Nephron progenitor cell (in vitro differentiated cells): ENCODE measurements around the gene TRAPPC2.

Source experiments
- DNase-seq: peaks from one replicate; pipeline ENCODE4 v3.0.0; 2021
- H3K27ac Mint-ChIP-seq: 2 replicates; pipeline ENCODE4 v1.8.0; 2021; ENCODE audit warnings: mild to moderate bottlenecking, moderate library complexity, mixed read lengths
- H3K27me3 Mint-ChIP-seq: 2 replicates; pipeline ENCODE4 v1.8.0; 2021; ENCODE audit warnings: mild to moderate bottlenecking, low read depth, mixed read lengths; ENCODE audit not compliant: poor library complexity
- H3K36me3 Mint-ChIP-seq: 2 replicates; pipeline ENCODE4 v1.8.0; 2021; ENCODE audit warnings: low read depth, mixed read lengths
- H3K4me1 Mint-ChIP-seq: 2 replicates; pipeline ENCODE4 v1.8.0; 2021; ENCODE audit warnings: mixed read lengths
- H3K4me3 Mint-ChIP-seq: 2 replicates; pipeline ENCODE4 v1.8.0; 2021; ENCODE audit warnings: mild to moderate bottlenecking, moderate library complexity, mixed read lengths
- H3K9me3 Mint-ChIP-seq: 2 replicates; pipeline ENCODE4 v1.8.0; 2021; ENCODE audit warnings: mild to moderate bottlenecking, moderate library complexity, mixed read lengths
- CTCF ChIP-seq: fragments of 200-600 bp; sonication (generic); IDR thresholded peaks from 2 replicates; pipeline ENCODE4 v1.5.0; 2021; ENCODE audit warnings: antibody characterized with exemption

The TRAPPC2 gene

GRCh38 chrX:13774696-13775095 is 40.3 kb upstream of the TRAPPC2 start:
- Mint-ChIP-seq H3K27me3 (peaks cover 4% of the 10 kb centered on the region), H3K4me1 (peaks cover 18% of the 10 kb centered on the region), H3K9me3 (peaks cover 16% of the 10 kb centered on the region), H3K36me3 (peaks cover 41% of the 10 kb centered on the region), H3K4me3 (no peak overlapping the region), H3K27ac (peak overlapping the region; percentile 72)
- no peak for DNase-seq
- no peak for TF ChIP-seq CTCF

- Mint-ChIP-seq H3K36me3 (peaks cover 67% of the 10 kb centered on the region), H3K27ac (no peak overlapping the region), H3K4me3 (no peak overlapping the region), H3K9me3 (peaks cover 30% of the 10 kb centered on the region), H3K4me1 (peaks cover 5% of the 10 kb centered on the region), H3K27me3 (no peaks in the 10 kb centered on the region)
- no peak for DNase-seq
- TF ChIP-seq CTCF = no peak
These were observed 35.7 kb upstream of the TRAPPC2 start for GRCh38 chrX:13770013-13770535.

- H3K9me3 Mint-ChIP-seq = peaks cover 21% of the 10 kb centered on the region
- H3K4me3 Mint-ChIP-seq = no peak overlapping the region
- H3K36me3 Mint-ChIP-seq = peaks cover 59% of the 10 kb centered on the region
- TF ChIP-seq CTCF = no peak
- no peak overlapping the region for H3K27ac Mint-ChIP-seq
- no peaks in the 10 kb centered on the region for H3K27me3 Mint-ChIP-seq
- DNase-seq = no peak
- peaks cover 12% of the 10 kb centered on the region for H3K4me1 Mint-ChIP-seq
These were observed 34.5 kb upstream of the TRAPPC2 start for GRCh38 chrX:13768939-13769338.

- Mint-ChIP-seq H3K27ac (no peak overlapping the region), H3K36me3 (peaks cover 47% of the 10 kb centered on the region), H3K9me3 (peaks cover 20% of the 10 kb centered on the region), H3K27me3 (no peaks in the 10 kb centered on the region), H3K4me1 (peaks cover 7% of the 10 kb centered on the region), H3K4me3 (no peak overlapping the region)
- peak; percentile 57 for DNase-seq
- TF ChIP-seq CTCF = peak; percentile 36
These were observed 30.3 kb upstream of the TRAPPC2 start for GRCh38 chrX:13764765-13765164.

GRCh38 chrX:13764281-13764680 is 29.9 kb upstream of the TRAPPC2 start:
- no peak for DNase-seq
- H3K4me1 Mint-ChIP-seq = peaks cover 7% of the 10 kb centered on the region
- no peak overlapping the region for H3K4me3 Mint-ChIP-seq
- H3K27me3 Mint-ChIP-seq = no peaks in the 10 kb centered on the region
- no peak for TF ChIP-seq CTCF
- peaks cover 21% of the 10 kb centered on the region for H3K9me3 Mint-ChIP-seq
- H3K27ac Mint-ChIP-seq = no peak overlapping the region
- H3K36me3 Mint-ChIP-seq = peaks cover 42% of the 10 kb centered on the region

GRCh38 chrX:13763489-13763888 is 29.1 kb upstream of the TRAPPC2 start:
- Mint-ChIP-seq H3K4me3 (no peak overlapping the region), H3K4me1 (peaks cover 7% of the 10 kb centered on the region), H3K36me3 (peaks cover 35% of the 10 kb centered on the region), H3K9me3 (peaks cover 25% of the 10 kb centered on the region), H3K27ac (no peak overlapping the region), H3K27me3 (no peaks in the 10 kb centered on the region)
- no peak for DNase-seq
- TF ChIP-seq CTCF = no peak
